ENCODE measurements around the gene IFITM5.

DNA sequence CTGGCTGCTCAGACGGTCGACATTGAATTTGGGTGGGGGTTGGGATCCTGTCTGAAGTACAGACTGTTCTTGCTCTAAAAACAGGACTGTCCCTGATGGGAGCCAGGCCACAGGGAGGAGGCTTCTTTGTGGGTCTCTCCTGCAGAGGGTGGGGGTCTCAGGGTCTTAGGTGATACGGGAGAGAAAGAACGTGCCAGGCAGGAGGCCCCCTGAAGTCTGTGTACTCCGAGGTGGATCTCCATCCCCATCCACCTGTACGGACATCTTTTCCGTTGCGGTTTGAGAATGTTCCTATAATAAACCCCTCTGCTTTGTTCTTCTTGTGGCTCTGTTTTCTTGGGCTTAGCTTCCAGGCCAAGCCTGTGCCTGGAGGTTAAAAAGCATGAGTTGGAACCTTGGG, 46.7 kb downstream of the IFITM5 start:
- TF ChIP-seq, protein P1, sequence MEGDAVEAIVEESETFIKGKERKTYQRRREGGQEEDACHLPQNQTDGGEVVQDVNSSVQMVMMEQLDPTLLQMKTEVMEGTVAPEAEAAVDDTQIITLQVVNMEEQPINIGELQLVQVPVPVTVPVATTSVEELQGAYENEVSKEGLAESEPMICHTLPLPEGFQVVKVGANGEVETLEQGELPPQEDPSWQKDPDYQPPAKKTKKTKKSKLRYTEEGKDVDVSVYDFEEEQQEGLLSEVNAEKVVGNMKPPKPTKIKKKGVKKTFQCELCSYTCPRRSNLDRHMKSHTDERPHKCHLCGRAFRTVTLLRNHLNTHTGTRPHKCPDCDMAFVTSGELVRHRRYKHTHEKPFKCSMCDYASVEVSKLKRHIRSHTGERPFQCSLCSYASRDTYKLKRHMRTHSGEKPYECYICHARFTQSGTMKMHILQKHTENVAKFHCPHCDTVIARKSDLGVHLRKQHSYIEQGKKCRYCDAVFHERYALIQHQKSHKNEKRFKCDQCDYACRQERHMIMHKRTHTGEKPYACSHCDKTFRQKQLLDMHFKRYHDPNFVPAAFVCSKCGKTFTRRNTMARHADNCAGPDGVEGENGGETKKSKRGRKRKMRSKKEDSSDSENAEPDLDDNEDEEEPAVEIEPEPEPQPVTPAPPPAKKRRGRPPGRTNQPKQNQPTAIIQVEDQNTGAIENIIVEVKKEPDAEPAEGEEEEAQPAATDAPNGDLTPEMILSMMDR (IDR thresholded peaks at IDR 0.05), result no peak
- no peak for TF ChIP-seq POLR2A (IDR thresholded peaks at IDR 0.05; ENCODE audit: low read depth)
- TF ChIP-seq EP300 (IDR thresholded peaks at IDR 0.05), result no peak
- TF ChIP-seq POLR2AphosphoS5 (IDR thresholded peaks at IDR 0.05), result no peak

Measured in esophagus muscularis mucosa (tissue), 4 donors.